ENCODE results near the gene MT1H.

MT1H gene

DNA sequence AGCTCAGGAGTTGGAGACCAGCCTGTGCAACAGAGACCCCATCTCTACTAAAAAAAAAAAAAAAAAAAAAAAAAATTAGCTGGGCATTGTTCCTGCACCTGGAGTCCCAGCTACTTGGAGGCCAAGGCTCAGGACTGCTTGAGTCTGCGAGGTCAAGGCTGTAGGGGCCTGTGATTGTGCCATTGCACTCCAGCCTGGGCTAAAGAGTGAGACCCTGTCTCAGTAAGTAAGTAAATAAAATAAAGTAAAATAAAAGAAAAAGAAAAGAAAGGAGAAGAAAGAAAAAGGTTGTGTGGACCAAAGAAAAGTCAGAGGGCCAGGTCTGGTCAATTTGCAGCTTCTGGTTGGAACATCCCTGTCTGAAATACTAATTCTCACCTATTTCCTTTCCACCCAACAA lies 31.0 kb downstream of the MT1H start:
- Histone ChIP-seq H3K4me3 (ENCODE audit: low read length) (no peak overlapping the region), H4K8ac (ENCODE audit: low read depth, low read length) (no peak overlapping the region), H3K27ac (ENCODE audit: low read depth, low read length) (no peak overlapping the region), H2BK120ac (ENCODE audit: low read depth, low read length) (no peak overlapping the region), H2AK5ac (ENCODE audit: low read length) (no peak overlapping the region), H3K36me3 (ENCODE audit: control insufficient read depth, insufficient read depth, low read length) (no peaks in the 10 kb centered on the region), H2BK15ac (replicated peaks; ENCODE audit: low read depth) (no peak overlapping the region), H2BK5ac (ENCODE audit: low read length) (no peak overlapping the region), H3K9ac (ENCODE audit: low read length) (no peak overlapping the region), H3K56ac (ENCODE audit: low read length) (no peak overlapping the region), H3K18ac (ENCODE audit: low read length) (no peak overlapping the region), H3K4ac (ENCODE audit: low read depth, low read length) (no peak overlapping the region), H3K79me1 (ENCODE audit: low read length) (no peaks in the 10 kb centered on the region), H3K23ac (ENCODE audit: low read length) (no peak overlapping the region), H3K79me2 (ENCODE audit: control insufficient read depth, insufficient read depth, low read length) (no peaks in the 10 kb centered on the region), H3K4me1 (ENCODE audit: control insufficient read depth, low read depth, low read length) (no peaks in the 10 kb centered on the region), H4K5ac (ENCODE audit: low read length) (no peak overlapping the region), H3K27me3 (ENCODE audit: insufficient read depth, low read length, poor library complexity) (no peaks in the 10 kb centered on the region), H3K4me2 (ENCODE audit: low read length) (no peak overlapping the region)
- DNase-seq, result no peak
- no CpG with 5 or more reads among the region's 1 CpG for WGBS (ENCODE audit: extremely low coverage, insufficient coverage, low lambda C conversion rate)

DNA sequence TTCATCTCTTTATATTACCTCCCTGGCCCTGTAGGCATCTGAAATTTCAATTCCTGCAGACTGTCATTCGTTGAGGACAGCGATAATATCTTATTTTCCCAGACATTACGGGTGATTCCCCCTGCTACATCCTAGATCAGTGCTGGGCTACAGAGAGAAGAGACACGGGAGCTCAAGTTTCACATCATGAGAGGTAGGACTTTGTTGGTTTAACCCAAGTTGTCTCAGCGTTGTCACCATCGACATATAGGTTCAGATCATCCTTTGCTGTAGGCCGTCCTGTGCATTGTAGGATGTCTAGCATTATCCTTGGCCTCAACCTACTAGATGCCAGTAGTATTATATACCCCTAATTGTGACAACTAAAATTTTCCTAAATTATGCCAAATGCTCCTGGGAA lies 31.9 kb downstream of the MT1H start:
- H3K27me3 ChIP-seq (ENCODE audit: insufficient read depth, low read length, poor library complexity), result no peaks in the 10 kb centered on the region
- H3K79me2 ChIP-seq (ENCODE audit: control insufficient read depth, insufficient read depth, low read length), result no peaks in the 10 kb centered on the region
- no peak overlapping the region for H2BK5ac ChIP-seq (ENCODE audit: low read length)
- WGBS (ENCODE audit: extremely low coverage, insufficient coverage, low lambda C conversion rate), result no CpG with 5 or more reads among the region's 7 CpGs
- no peak overlapping the region for H3K4me3 ChIP-seq (ENCODE audit: low read length)
- no peak overlapping the region for H3K23ac ChIP-seq (ENCODE audit: low read length)
- H3K79me1 ChIP-seq (ENCODE audit: low read length), result no peaks in the 10 kb centered on the region
- no peaks in the 10 kb centered on the region for H3K4me1 ChIP-seq (ENCODE audit: control insufficient read depth, low read depth, low read length)
- DNase-seq, result no peak
- no peak overlapping the region for H3K4me2 ChIP-seq (ENCODE audit: low read length)
- H3K56ac ChIP-seq (ENCODE audit: low read length), result no peak overlapping the region
- no peak overlapping the region for H2AK5ac ChIP-seq (ENCODE audit: low read length)
- no peaks in the 10 kb centered on the region for H3K36me3 ChIP-seq (ENCODE audit: control insufficient read depth, insufficient read depth, low read length)
- H3K4ac ChIP-seq (ENCODE audit: low read depth, low read length), result no peak overlapping the region
- no peak overlapping the region for H2BK15ac ChIP-seq (replicated peaks; ENCODE audit: low read depth)
- no peak overlapping the region for H2BK120ac ChIP-seq (ENCODE audit: low read depth, low read length)
- no peak overlapping the region for H4K8ac ChIP-seq (ENCODE audit: low read depth, low read length)
- H3K18ac ChIP-seq (ENCODE audit: low read length), result no peak overlapping the region
- no peak overlapping the region for H4K5ac ChIP-seq (ENCODE audit: low read length)
- H3K9ac ChIP-seq (ENCODE audit: low read length), result no peak overlapping the region
- no peak overlapping the region for H3K27ac ChIP-seq (ENCODE audit: low read depth, low read length)

DNA sequence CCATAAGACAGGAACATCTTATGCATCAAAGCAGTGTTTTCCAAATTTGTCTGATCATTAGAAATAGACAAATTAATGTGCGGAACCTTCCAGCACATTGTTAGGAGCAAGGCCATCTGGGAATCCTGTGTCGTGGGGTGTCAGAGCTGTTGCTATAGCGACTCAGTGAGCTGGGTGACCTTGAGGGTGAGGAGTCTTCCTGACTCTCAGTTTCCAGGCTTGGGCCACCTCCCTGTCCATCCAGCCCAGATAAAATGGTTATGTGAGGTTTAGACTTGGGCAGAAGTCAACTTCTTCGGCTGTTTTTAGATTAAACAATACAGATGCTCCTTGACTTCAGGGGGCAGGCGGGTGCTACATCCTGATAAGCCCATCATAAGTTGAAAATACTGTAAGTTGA lies 33.2 kb downstream of the MT1H start:
- Histone ChIP-seq H4K5ac (ENCODE audit: low read length) (no peak overlapping the region), H2BK5ac (ENCODE audit: low read length) (no peak overlapping the region), H3K79me1 (ENCODE audit: low read length) (no peaks in the 10 kb centered on the region), H3K27ac (ENCODE audit: low read depth, low read length) (no peak overlapping the region), H3K23ac (ENCODE audit: low read length) (no peak overlapping the region), H2BK120ac (ENCODE audit: low read depth, low read length) (no peak overlapping the region), H3K36me3 (ENCODE audit: control insufficient read depth, insufficient read depth, low read length) (no peaks in the 10 kb centered on the region), H2AK5ac (ENCODE audit: low read length) (no peak overlapping the region), H3K9ac (ENCODE audit: low read length) (no peak overlapping the region), H4K8ac (ENCODE audit: low read depth, low read length) (no peak overlapping the region), H2BK15ac (replicated peaks; ENCODE audit: low read depth) (no peak overlapping the region), H3K56ac (ENCODE audit: low read length) (no peak overlapping the region), H3K4me1 (ENCODE audit: control insufficient read depth, low read depth, low read length) (no peaks in the 10 kb centered on the region), H3K4me2 (ENCODE audit: low read length) (no peak overlapping the region), H3K4me3 (ENCODE audit: low read length) (no peak overlapping the region), H3K18ac (ENCODE audit: low read length) (no peak overlapping the region), H3K27me3 (ENCODE audit: insufficient read depth, low read length, poor library complexity) (no peaks in the 10 kb centered on the region), H3K4ac (ENCODE audit: low read depth, low read length) (no peak overlapping the region), H3K79me2 (ENCODE audit: control insufficient read depth, insufficient read depth, low read length) (no peaks in the 10 kb centered on the region)
- no CpG with 5 or more reads among the region's 5 CpGs for WGBS (ENCODE audit: extremely low coverage, insufficient coverage, low lambda C conversion rate)
- DNase-seq, result no peak

DNA sequence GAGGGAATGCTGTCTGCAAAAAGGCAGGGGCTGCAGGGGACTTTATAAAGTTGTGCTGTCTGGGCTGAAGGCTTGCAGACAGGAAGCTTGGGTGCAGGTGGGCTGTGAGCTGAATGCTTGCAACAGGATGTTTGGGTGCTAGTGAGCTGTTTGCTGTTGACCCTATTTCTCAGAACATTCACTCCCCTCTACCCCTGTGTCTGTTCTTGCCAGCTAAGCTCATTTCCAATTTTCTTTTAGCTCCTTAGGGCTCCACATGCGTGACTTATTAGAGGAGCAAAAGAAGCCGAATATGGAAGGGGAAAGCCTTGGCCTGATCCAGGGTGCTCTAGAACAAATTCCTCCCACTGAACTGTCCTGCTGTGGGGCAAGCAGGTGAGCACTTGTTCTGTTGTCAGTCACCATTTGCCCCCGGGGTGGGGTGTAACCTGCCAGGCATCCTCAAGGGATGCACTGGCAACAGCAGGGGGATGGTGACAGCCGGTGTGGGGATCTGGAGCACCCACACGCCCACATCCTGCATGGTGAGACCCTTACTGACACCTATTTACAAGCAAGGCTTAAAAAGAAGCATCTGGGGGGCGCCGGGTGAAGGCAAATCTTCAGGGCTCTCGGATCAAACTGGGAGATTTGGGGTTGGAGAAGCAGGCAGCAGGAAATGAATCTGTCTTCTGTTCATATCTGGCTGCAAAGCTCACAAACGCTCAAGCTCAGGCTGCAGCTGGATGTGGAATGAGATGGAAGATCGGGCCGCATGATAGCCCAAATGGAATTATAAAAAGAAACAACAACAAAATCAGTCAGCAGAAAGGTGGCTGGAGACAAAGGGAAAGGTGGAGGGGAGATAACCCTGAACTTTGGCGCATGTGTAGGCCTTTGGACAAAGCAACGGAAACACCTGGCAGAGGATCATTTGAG lies 39.2 kb downstream of the MT1H start:
- Histone ChIP-seq H3K4me3 (ENCODE audit: low read length) (no peak overlapping the region), H3K4me1 (ENCODE audit: control insufficient read depth, low read depth, low read length) (no peaks in the 10 kb centered on the region), H3K4me2 (ENCODE audit: low read length) (no peak overlapping the region), H2BK5ac (ENCODE audit: low read length) (no peak overlapping the region), H2AK5ac (ENCODE audit: low read length) (no peak overlapping the region), H3K4ac (ENCODE audit: low read depth, low read length) (no peak overlapping the region), H3K36me3 (ENCODE audit: control insufficient read depth, insufficient read depth, low read length) (no peaks in the 10 kb centered on the region), H4K8ac (ENCODE audit: low read depth, low read length) (no peak overlapping the region), H3K79me1 (ENCODE audit: low read length) (no peaks in the 10 kb centered on the region), H3K79me2 (ENCODE audit: control insufficient read depth, insufficient read depth, low read length) (no peaks in the 10 kb centered on the region), H3K27ac (ENCODE audit: low read depth, low read length) (no peak overlapping the region), H4K5ac (ENCODE audit: low read length) (no peak overlapping the region), H3K56ac (ENCODE audit: low read length) (no peak overlapping the region), H2BK120ac (ENCODE audit: low read depth, low read length) (no peak overlapping the region), H3K27me3 (ENCODE audit: insufficient read depth, low read length, poor library complexity) (no peaks in the 10 kb centered on the region), H3K9ac (ENCODE audit: low read length) (no peak overlapping the region), H3K18ac (ENCODE audit: low read length) (no peak overlapping the region), H2BK15ac (replicated peaks; ENCODE audit: low read depth) (no peak overlapping the region), H3K23ac (ENCODE audit: low read length) (no peak overlapping the region)
- no peak for DNase-seq
- WGBS (ENCODE audit: extremely low coverage, insufficient coverage, low lambda C conversion rate), result no CpG with 5 or more reads among the region's 13 CpGs

DNA sequence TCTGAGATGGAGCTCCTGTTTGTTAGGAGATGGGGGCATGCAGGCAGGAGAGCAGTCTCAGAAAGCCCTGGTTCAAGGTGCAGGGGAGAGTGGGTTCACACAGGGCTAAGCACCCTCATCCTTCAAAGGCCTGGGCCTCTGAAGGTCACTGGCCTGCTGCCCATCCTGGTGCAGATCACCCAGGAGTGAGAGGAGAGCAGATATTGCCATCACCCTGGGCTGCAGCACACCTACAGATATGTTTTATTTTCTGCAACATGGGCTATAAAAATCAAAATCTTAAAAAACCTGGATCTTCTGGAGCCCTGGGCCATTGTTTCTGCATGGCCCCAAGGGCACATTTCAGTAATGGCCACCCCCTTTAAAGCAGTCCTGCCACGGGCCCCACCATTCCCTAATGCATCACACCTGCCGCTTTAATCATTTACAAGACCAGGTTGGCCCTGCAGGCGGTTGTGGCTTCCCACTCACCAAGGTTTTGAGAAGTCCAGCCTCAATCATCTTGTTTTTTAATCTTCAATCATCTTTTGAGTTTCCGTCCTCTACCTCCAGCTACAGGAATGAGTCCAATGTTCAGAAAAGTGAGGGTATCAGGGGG lies 39.9 kb downstream of the MT1H start:
- Histone ChIP-seq H3K4me1 (ENCODE audit: control insufficient read depth, low read depth, low read length) (no peaks in the 10 kb centered on the region), H3K23ac (ENCODE audit: low read length) (no peak overlapping the region), H3K4me3 (ENCODE audit: low read length) (no peak overlapping the region), H3K9ac (ENCODE audit: low read length) (no peak overlapping the region), H3K79me1 (ENCODE audit: low read length) (no peaks in the 10 kb centered on the region), H4K8ac (ENCODE audit: low read depth, low read length) (no peak overlapping the region), H3K56ac (ENCODE audit: low read length) (no peak overlapping the region), H2BK5ac (ENCODE audit: low read length) (no peak overlapping the region), H3K18ac (ENCODE audit: low read length) (no peak overlapping the region), H3K4ac (ENCODE audit: low read depth, low read length) (no peak overlapping the region), H4K5ac (ENCODE audit: low read length) (no peak overlapping the region), H2AK5ac (ENCODE audit: low read length) (no peak overlapping the region), H3K27ac (ENCODE audit: low read depth, low read length) (no peak overlapping the region), H3K79me2 (ENCODE audit: control insufficient read depth, insufficient read depth, low read length) (no peaks in the 10 kb centered on the region), H3K27me3 (ENCODE audit: insufficient read depth, low read length, poor library complexity) (no peaks in the 10 kb centered on the region), H2BK15ac (replicated peaks; ENCODE audit: low read depth) (no peak overlapping the region), H3K36me3 (ENCODE audit: control insufficient read depth, insufficient read depth, low read length) (no peaks in the 10 kb centered on the region), H2BK120ac (ENCODE audit: low read depth, low read length) (no peak overlapping the region), H3K4me2 (ENCODE audit: low read length) (no peak overlapping the region)
- no peak for DNase-seq
- WGBS (ENCODE audit: extremely low coverage, insufficient coverage, low lambda C conversion rate), result no CpG with 5 or more reads among the region's 4 CpGs
